GM12878 (cell line): ENCODE measurements around the gene NUAK1. TPM values are rescaled to one million over a fixed set of nuclear protein-coding genes. Genes with fewer than 3 reads are reported as not detected.

Experiments
- ATAC-seq: fragments of 200-7000 bp; cut with Tn5 transposase; 3 replicates; pipeline ENCODE4 v1.9.1; 2020; ENCODE audit warnings: mild to moderate bottlenecking, moderate library complexity
- BruUV-seq: library from RNA; stranded (reverse); fragments of 400-500 nt; replicated peaks from 2 replicates; lab custom pipeline; 2021; lab: Mats Ljungman, UMichigan
- CTCF ChIA-PET: fragments of 300-600 bp; sonication (Branson Sonifier 250); formaldehyde crosslinking; extraction: SDS; loops from one replicate; lab custom pipeline; 2021; ENCODE audit warnings: inconsistent platforms; lab: Yijun Ruan, JAX
- POLR2A ChIA-PET: fragments of 350-600 bp; formaldehyde crosslinking; extraction: SDS; loops from one replicate; lab custom pipeline; 2021; ENCODE audit warnings: inconsistent platforms; lab: Charles Lee
- RAD21 ChIA-PET: fragments of 300-600 bp; sonication (Branson Sonifier 250); formaldehyde crosslinking; loops from one replicate; lab custom pipeline; 2023; ENCODE audit warnings: antibody characterized with exemption; ENCODE audit not compliant: unreplicated experiment; lab: Charles Lee
- SMC1A ChIA-PET: fragments of 300-600 bp; sonication (Branson Sonifier 250); formaldehyde crosslinking; loops from one replicate; lab custom pipeline; 2023; ENCODE audit not compliant: unreplicated experiment, uncharacterized antibody; lab: Charles Lee
- DNase-seq: peaks from one replicate; pipeline ENCODE4 v3.0.0-alpha.2; 2011; ENCODE audit warnings: low read depth, low spot score
- FAIRE-seq: peaks from 3 replicates; lab custom pipeline; 2011; peaks lifted over from hg19 to GRCh38; lab: Jason Lieb, UNC
- H2AFZ ChIP-seq: 2 replicates; pipeline ENCODE4 v1.6.0; 2011; ENCODE audit warnings: low read depth, low read length, control low read depth; ENCODE audit not compliant: control insufficient read depth
- H3K27ac ChIP-seq: 2 replicates; pipeline ENCODE4 v1.5.1; 2011; ENCODE audit warnings: control low read depth; ENCODE audit not compliant: control insufficient read depth, insufficient read depth
- H3K27me3 ChIP-seq, 2 experiments: replicated peaks in 1 of 2; 2 replicates each; pipeline versions ENCODE4 v1.6.0 to v1.6.1; 2011; ENCODE audit warnings: low read length in 1 of 2; ENCODE audit not compliant: control insufficient read depth in 2 of 2, insufficient read depth in 2 of 2
- H3K36me3 ChIP-seq, 2 experiments: 2 replicates each; pipeline ENCODE4 v1.5.1; 2011; ENCODE audit warnings: low read length in 1 of 2; ENCODE audit not compliant: control insufficient read depth in 2 of 2, insufficient read depth in 2 of 2
- H3K4me1 ChIP-seq: 2 replicates; pipeline ENCODE4 v1.6.1; 2011; ENCODE audit warnings: mild to moderate bottlenecking, low read length, moderate library complexity, mixed read lengths; ENCODE audit not compliant: control insufficient read depth, insufficient read depth
- H3K4me2 ChIP-seq: 2 replicates; pipeline ENCODE4 v1.6.0; 2011; ENCODE audit warnings: control low read depth; ENCODE audit not compliant: control insufficient read depth, insufficient read depth
- H3K4me3 ChIP-seq: fragments of 200-600 bp; sonication (generic); 2 replicates; pipeline ENCODE4 v1.5.1; 2016
- H3K79me2 ChIP-seq: 2 replicates; pipeline ENCODE4 v1.6.0; 2011; ENCODE audit warnings: low read length; ENCODE audit not compliant: control insufficient read depth, insufficient read depth
- H3K9ac ChIP-seq: 2 replicates; pipeline ENCODE4 v1.8.0; 2011; ENCODE audit warnings: low read length, control low read depth, mixed read lengths; ENCODE audit not compliant: control insufficient read depth, insufficient read depth
- H3K9me3 ChIP-seq: replicated peaks from 3 replicates; pipeline ENCODE4 v1.5.1; 2011; ENCODE audit warnings: mild to moderate bottlenecking, low read length; ENCODE audit not compliant: control insufficient read depth, insufficient read depth
- H4K20me1 ChIP-seq: 2 replicates; pipeline ENCODE4 v1.6.0; 2011; ENCODE audit not compliant: control insufficient read depth, insufficient read depth
- ATF7 ChIP-seq: fragments of 450-650 bp; IDR thresholded peaks from 2 replicates; pipeline ENCODE4 v1.6.1; 2016; ENCODE audit warnings: low read depth, mild to moderate bottlenecking
- CEBPZ ChIP-seq: fragments of 150-350 bp; IDR thresholded peaks from 2 replicates; pipeline ENCODE4 v1.6.1; 2016; ENCODE audit warnings: low read depth, low read length
- EP300 ChIP-seq, 2 experiments: fragments of 150-350 bp in 1 of 2; IDR thresholded peaks; 2 replicates each; pipeline ENCODE4 v1.6.1; 2011 to 2012; ENCODE audit warnings: low read depth in 2 of 2, low read length in 2 of 2, borderline replicate concordance in 1 of 2, improper control_type of control experiment in 1 of 2, inconsistent platforms in 1 of 2; ENCODE audit not compliant: control insufficient read depth in 1 of 2
- FOXM1 ChIP-seq: IDR thresholded peaks from 2 replicates; pipeline ENCODE4 v1.6.1; 2012; ENCODE audit warnings: low read depth, mild to moderate bottlenecking, inconsistent platforms, low read length, moderate library complexity
- NFYB ChIP-seq: IDR thresholded peaks from 2 replicates; pipeline ENCODE4 v1.6.1; 2011; ENCODE audit warnings: low read depth, mild to moderate bottlenecking, low read length, improper control_type of control experiment, moderate library complexity; ENCODE audit not compliant: insufficient read depth
- SUZ12 ChIP-seq: fragments of 200-600 bp; sonication (generic); IDR thresholded peaks from one replicate; pipeline ENCODE4 v1.6.1; 2018; ENCODE audit warnings: antibody characterized with exemption, mild to moderate bottlenecking; ENCODE audit not compliant: unreplicated experiment
- WGBS: methylation state at CpG from one replicate; pipeline ENCODE4 v1.1.6; 2016; ENCODE audit warnings: low lambda C conversion rate; ENCODE audit not compliant: insufficient replicate concordance, insufficient coverage; ENCODE audit errors: missing lambda C conversion rate; 5-methylcytosine and 5-hydroxymethylcytosine counted together
- in situ Hi-C: fragments of 300-500 bp; cut with MboI; formaldehyde crosslinking; loops from 9 replicates; pipeline ENCODE4 v1.14.3; 2018; ENCODE audit warnings: mixed read lengths
- intact Hi-C: fragments of 100-400 bp; cut with micrococcal nuclease; formaldehyde crosslinking; loops from one replicate; pipeline ENCODE4 v1.14.2; 2022; ENCODE audit not compliant: unreplicated experiment
- polyA plus RNA-seq, 11 experiments: library from polyadenylated mRNA; depleted of rRNA in 4 of 11; unstranded in 6 of 11; stranded (reverse) in 5 of 11; fragments of >200 nt; fragmentation: Nextera tagmentation in 4 of 11; fragmentation: Illumina TruSeq in 1 of 11; extraction: Ambion mirVana in 4 of 11; extraction: Trizol in 1 of 11; gene quantifications; 1 replicate in 1 of 11; 2 replicates in 10 of 11; pipeline versions ENCODE4 v1.2.1 to v1.2.3, GENCODE V29; 2011 to 2016; ENCODE audit warnings: inconsistent platforms in 2 of 11, missing spikeins in 2 of 11, low read depth in 1 of 11
- total RNA-seq, 4 experiments: library from RNA; depleted of rRNA in 3 of 4; stranded (reverse); fragments of >200 nt in 3 of 4; fragmentation: Illumina TruSeq in 1 of 4; extraction: Trizol in 1 of 4; gene quantifications; 2 replicates each; pipeline versions ENCODE4 v1.2.1 to v1.2.3, GENCODE V29; 2013 to 2021

The NUAK1 gene
- total and polyA plus RNA-seq, 10 of the 15 experiments (the other 5 are each of a cell fraction or from before 2014, with no cell fraction given) = 0.03 to 0.42 (median 0.08) TPM; not detected in 2

GRCh38 chr12:106062693-106063092 lies 76.1 kb downstream of the NUAK1 start (continued):
- TF ChIP-seq NFYB (no peak), CEBPZ (no peak)

GRCh38 chr12:106058256-106059182 lies 80.2 kb downstream of the NUAK1 start:
- in situ Hi-C loops = no loop called here
- TF ChIP-seq EP300 (IDR thresholded peaks at IDR 0.05; ENCODE audit: borderline replicate concordance in 1 of 2, control insufficient read depth in 1 of 2, low read depth in 2 of 2, low read length in 2 of 2) (no peak), FOXM1 (no peak), SUZ12 (no peak), ATF7 (no peak)
- CTCF ChIA-PET = no interaction called here
- H3K9me3 ChIP-seq = no peaks in the 10 kb centered on the region
- H3K36me3 ChIP-seq = no peaks in the 10 kb centered on the region
- no peaks in the 10 kb centered on the region for H3K4me1 ChIP-seq
- intact Hi-C loops = no loop called here
- SMC1A ChIA-PET = interaction anchor here (0.8 kb wide), 1 partner anchor 40 kb away, joined by 5 read pairs; no protein-coding TSS in a partner anchor
- H3K27me3 ChIP-seq = no peaks in the 10 kb centered on the region
- ATAC-seq = no peak
- H3K4me2 ChIP-seq = no peak overlapping the region
- no peak overlapping the region for H3K4me3 ChIP-seq
- RAD21 ChIA-PET = no interaction called here
- no TSS peak for BruUV-seq
- POLR2A ChIA-PET = no interaction called here
- 0% methylated on average over 4 of the region's 4 CpGs for WGBS
- no peak overlapping the region for H2AFZ ChIP-seq
- H4K20me1 ChIP-seq = no peaks in the 10 kb centered on the region
- H3K27ac ChIP-seq = no peak overlapping the region
- DNase-seq = no peak
- FAIRE-seq = no peak
- H3K79me2 ChIP-seq = no peaks in the 10 kb centered on the region
- no peak overlapping the region for H3K9ac ChIP-seq
